Neural cell (in vitro differentiated cells): ENCODE measurements around the gene SLPI. TPM values are rescaled to one million over a fixed set of nuclear protein-coding genes. Genes with fewer than 3 reads are reported as not detected.

Experiments
- H2AFZ ChIP-seq: fragments of 200-600, 300-800 bp; sonication (generic), shearing (Covaris generic); 2 replicates; pipeline ENCODE4 v1.6.0; 2014; ENCODE audit warnings: low read depth, mild to moderate bottlenecking, antibody characterized with exemption, low read length, moderate library complexity
- H3F3A ChIP-seq: fragments of 200-600 bp; shearing (Covaris generic); 2 replicates; pipeline ENCODE4 v1.6.1; 2016; ENCODE audit warnings: mild to moderate bottlenecking, moderate library complexity, mixed read lengths, antibody characterized with exemption, low read length; ENCODE audit not compliant: insufficient read depth, poor library complexity, severe bottlenecking
- H3K27ac ChIP-seq: fragments of 200-600, 300-800 bp; sonication (generic), shearing (Covaris generic); 2 replicates; pipeline ENCODE4 v1.5.1; 2014; ENCODE audit warnings: mild to moderate bottlenecking, low read length, moderate library complexity
- H3K27me3 ChIP-seq: fragments of 300-800, 200-600 bp; sonication (generic), shearing (Covaris generic); 2 replicates; pipeline ENCODE4 v1.6.0; 2014; ENCODE audit warnings: mild to moderate bottlenecking, low read depth, low read length, moderate library complexity; ENCODE audit not compliant: insufficient read depth
- H3K36me3 ChIP-seq: fragments of 300-800, 200-600 bp; sonication (generic), shearing (Covaris generic); 2 replicates; pipeline ENCODE4 v1.5.1; 2014; ENCODE audit warnings: mild to moderate bottlenecking, antibody characterized with exemption, low read length, moderate library complexity; ENCODE audit not compliant: insufficient read depth
- H3K4me2 ChIP-seq: fragments of 300-800, 200-600 bp; sonication (generic), shearing (Covaris generic); 2 replicates; pipeline ENCODE4 v1.6.0; 2014; ENCODE audit warnings: mild to moderate bottlenecking, low read length
- H3K4me3 ChIP-seq: fragments of 300-800, 200-600 bp; sonication (generic), shearing (Covaris generic); 2 replicates; pipeline ENCODE4 v1.5.1; 2014; ENCODE audit warnings: mild to moderate bottlenecking, low read length, moderate library complexity
- H3K79me2 ChIP-seq: fragments of 200-600 bp; shearing (Covaris generic); replicated peaks from 2 replicates; pipeline ENCODE4 v1.6.0; 2014; ENCODE audit warnings: mild to moderate bottlenecking, low read length, moderate library complexity; ENCODE audit not compliant: insufficient read depth
- H3K9ac ChIP-seq: fragments of 300-800, 200-600 bp; sonication (generic), shearing (Covaris generic); 2 replicates; pipeline ENCODE4 v1.6.1; 2016; ENCODE audit warnings: mild to moderate bottlenecking, low read length, mixed read lengths
- H3K9me2 ChIP-seq: fragments of 200-600 bp; shearing (Covaris generic); 2 replicates; pipeline ENCODE4 v1.6.1; 2016; ENCODE audit warnings: mild to moderate bottlenecking, low read length, mixed read lengths; ENCODE audit not compliant: insufficient read depth
- H3K9me3 ChIP-seq: fragments of 200-600, 300-800 bp; sonication (generic), shearing (Covaris generic); 2 replicates; pipeline ENCODE4 v1.6.1; 2016; ENCODE audit warnings: mild to moderate bottlenecking, mixed run types, low read length, moderate library complexity, mixed read lengths
- H4K20me1 ChIP-seq: fragments of 200-600 bp; shearing (Covaris generic); 2 replicates; pipeline ENCODE4 v1.6.1; 2016; ENCODE audit warnings: mild to moderate bottlenecking, mixed run types; ENCODE audit not compliant: insufficient read depth
- EP300 ChIP-seq: fragments of 450-650 bp; conservative IDR thresholded peaks from 2 replicates; pipeline ENCODE4 v1.6.1; 2014; ENCODE audit warnings: antibody characterized with exemption, mild to moderate bottlenecking, moderate library complexity; ENCODE audit not compliant: poor library complexity, severe bottlenecking
- EZH2 ChIP-seq: fragments of 200-600, 300-800 bp; shearing (Covaris generic), sonication (generic); IDR thresholded peaks from 2 replicates; pipeline ENCODE4 v1.6.1; 2014; ENCODE audit warnings: antibody characterized with exemption, low read length, borderline replicate concordance, mild to moderate bottlenecking; ENCODE audit not compliant: insufficient read depth, poor library complexity, severe bottlenecking
- MXI1 ChIP-seq: fragments of 450-650 bp; conservative IDR thresholded peaks from 2 replicates; pipeline ENCODE4 v1.6.1; 2014; ENCODE audit warnings: antibody characterized with exemption, mild to moderate bottlenecking; ENCODE audit not compliant: poor library complexity, severe bottlenecking
- POLR2AphosphoS5 ChIP-seq: IDR thresholded peaks from 2 replicates; pipeline ENCODE4 v1.6.1; 2012
- RAD21 ChIP-seq: fragments of 450-650 bp; conservative IDR thresholded peaks from 2 replicates; pipeline ENCODE4 v1.6.1; 2014; ENCODE audit warnings: antibody characterized with exemption, mild to moderate bottlenecking, moderate library complexity
- REST ChIP-seq: IDR thresholded peaks from 2 replicates; pipeline ENCODE4 v1.6.1; 2012; ENCODE audit warnings: borderline replicate concordance
- SMC3 ChIP-seq: fragments of 450-650 bp; conservative IDR thresholded peaks from 2 replicates; pipeline ENCODE4 v1.6.1; 2014; ENCODE audit warnings: antibody characterized with exemption, mild to moderate bottlenecking, moderate library complexity; ENCODE audit not compliant: poor library complexity
- TAF1 ChIP-seq: IDR thresholded peaks from 2 replicates; pipeline ENCODE4 v1.6.1; 2012; ENCODE audit warnings: low read depth
- polyA plus RNA-seq: library from polyadenylated mRNA; depleted of rRNA; stranded (reverse); fragments of >200 nt; gene quantifications from 2 replicates; pipeline ENCODE4 v1.2.3, GENCODE V29; 2014
- TF ChIP-seq, protein P1 (sequence below): fragments of 450-650 bp; IDR thresholded peaks from 2 replicates; pipeline ENCODE4 v1.5.1; 2014; ENCODE audit warnings: antibody characterized with exemption, mild to moderate bottlenecking, moderate library complexity; ENCODE audit not compliant: poor library complexity, severe bottlenecking

SLPI gene
- polyA plus RNA-seq, 1 donor from 2014 or later: not detected

- Histone ChIP-seq H3K36me3 (no peaks in the 10 kb centered on the region), H2AFZ (no peak overlapping the region), H3F3A (no peaks in the 10 kb centered on the region), H4K20me1 (no peaks in the 10 kb centered on the region), H3K4me3 (no peak overlapping the region), H3K27ac (no peak overlapping the region), H3K79me2 (no peaks in the 10 kb centered on the region), H3K9me3 (no peaks in the 10 kb centered on the region), H3K9ac (no peak overlapping the region), H3K4me2 (no peak overlapping the region), H3K9me2 (no peaks in the 10 kb centered on the region), H3K27me3 (no peaks in the 10 kb centered on the region)
- no peak for TF ChIP-seq SMC3
- TF ChIP-seq MXI1: no peak
- no peak for TF ChIP-seq REST
- TF ChIP-seq TAF1: no peak
- TF ChIP-seq RAD21: no peak
- no peak for TF ChIP-seq EP300
- no peak for TF ChIP-seq POLR2AphosphoS5
- TF ChIP-seq EZH2: no peak
- TF ChIP-seq, protein P1, sequence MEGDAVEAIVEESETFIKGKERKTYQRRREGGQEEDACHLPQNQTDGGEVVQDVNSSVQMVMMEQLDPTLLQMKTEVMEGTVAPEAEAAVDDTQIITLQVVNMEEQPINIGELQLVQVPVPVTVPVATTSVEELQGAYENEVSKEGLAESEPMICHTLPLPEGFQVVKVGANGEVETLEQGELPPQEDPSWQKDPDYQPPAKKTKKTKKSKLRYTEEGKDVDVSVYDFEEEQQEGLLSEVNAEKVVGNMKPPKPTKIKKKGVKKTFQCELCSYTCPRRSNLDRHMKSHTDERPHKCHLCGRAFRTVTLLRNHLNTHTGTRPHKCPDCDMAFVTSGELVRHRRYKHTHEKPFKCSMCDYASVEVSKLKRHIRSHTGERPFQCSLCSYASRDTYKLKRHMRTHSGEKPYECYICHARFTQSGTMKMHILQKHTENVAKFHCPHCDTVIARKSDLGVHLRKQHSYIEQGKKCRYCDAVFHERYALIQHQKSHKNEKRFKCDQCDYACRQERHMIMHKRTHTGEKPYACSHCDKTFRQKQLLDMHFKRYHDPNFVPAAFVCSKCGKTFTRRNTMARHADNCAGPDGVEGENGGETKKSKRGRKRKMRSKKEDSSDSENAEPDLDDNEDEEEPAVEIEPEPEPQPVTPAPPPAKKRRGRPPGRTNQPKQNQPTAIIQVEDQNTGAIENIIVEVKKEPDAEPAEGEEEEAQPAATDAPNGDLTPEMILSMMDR: no peak
Measured at GRCh38 chr20:45218636-45219035, 35.7 kb downstream of the SLPI start.

- H2AFZ ChIP-seq: no peak overlapping the region
- H3K27me3 ChIP-seq: no peaks in the 10 kb centered on the region
- H3K27ac ChIP-seq: no peak overlapping the region
- no peaks in the 10 kb centered on the region for H3K9me3 ChIP-seq
- no peaks in the 10 kb centered on the region for H4K20me1 ChIP-seq
- no peak overlapping the region for H3K9ac ChIP-seq
- H3K4me3 ChIP-seq: no peak overlapping the region
- H3F3A ChIP-seq: no peaks in the 10 kb centered on the region
- H3K79me2 ChIP-seq: no peaks in the 10 kb centered on the region
- H3K4me2 ChIP-seq: no peak overlapping the region
- no peaks in the 10 kb centered on the region for H3K9me2 ChIP-seq
- no peaks in the 10 kb centered on the region for H3K36me3 ChIP-seq
- TF ChIP-seq POLR2AphosphoS5: no peak
- no peak for TF ChIP-seq RAD21
- TF ChIP-seq, protein P1: no peak
- no peak for TF ChIP-seq REST
- TF ChIP-seq EP300: no peak
- no peak for TF ChIP-seq EZH2
- no peak for TF ChIP-seq TAF1
- TF ChIP-seq MXI1: no peak
- TF ChIP-seq SMC3: no peak
Measured at GRCh38 chr20:45218124-45218523, 36.2 kb downstream of the SLPI start.
